Breast epithelium (tissue), 3 donors: ENCODE results near the gene C1orf105.

Experiments used
- POLR2A ChIP-seq: fragments of 450-650 bp; IDR thresholded peaks from one replicate; pipeline ENCODE4 v1.6.1; 2016; ENCODE audit warnings: antibody characterized with exemption, mild to moderate bottlenecking, moderate library complexity
- TF ChIP-seq, protein P1 (sequence below), 3 donors: fragments of 450-650 bp; IDR thresholded peaks; one replicate each; pipeline ENCODE4 v1.5.1; 2016 to 2017; ENCODE audit warnings: antibody characterized with exemption in 3 of 3, mild to moderate bottlenecking in 3 of 3, moderate library complexity in 3 of 3

- TF ChIP-seq, protein P1, sequence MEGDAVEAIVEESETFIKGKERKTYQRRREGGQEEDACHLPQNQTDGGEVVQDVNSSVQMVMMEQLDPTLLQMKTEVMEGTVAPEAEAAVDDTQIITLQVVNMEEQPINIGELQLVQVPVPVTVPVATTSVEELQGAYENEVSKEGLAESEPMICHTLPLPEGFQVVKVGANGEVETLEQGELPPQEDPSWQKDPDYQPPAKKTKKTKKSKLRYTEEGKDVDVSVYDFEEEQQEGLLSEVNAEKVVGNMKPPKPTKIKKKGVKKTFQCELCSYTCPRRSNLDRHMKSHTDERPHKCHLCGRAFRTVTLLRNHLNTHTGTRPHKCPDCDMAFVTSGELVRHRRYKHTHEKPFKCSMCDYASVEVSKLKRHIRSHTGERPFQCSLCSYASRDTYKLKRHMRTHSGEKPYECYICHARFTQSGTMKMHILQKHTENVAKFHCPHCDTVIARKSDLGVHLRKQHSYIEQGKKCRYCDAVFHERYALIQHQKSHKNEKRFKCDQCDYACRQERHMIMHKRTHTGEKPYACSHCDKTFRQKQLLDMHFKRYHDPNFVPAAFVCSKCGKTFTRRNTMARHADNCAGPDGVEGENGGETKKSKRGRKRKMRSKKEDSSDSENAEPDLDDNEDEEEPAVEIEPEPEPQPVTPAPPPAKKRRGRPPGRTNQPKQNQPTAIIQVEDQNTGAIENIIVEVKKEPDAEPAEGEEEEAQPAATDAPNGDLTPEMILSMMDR (IDR thresholded peaks at IDR 0.05), result no peak
- no peak for TF ChIP-seq POLR2A
These were observed 38.1 kb upstream of the C1orf105 start for GRCh38 chr1:172382406-172382805.
